CD4-positive, alpha-beta T cell treated with Interleukin-1 beta for 1 hour (primary cell): ENCODE measurements around the gene KCTD3.

Source experiments
- DNase-seq, 2 donors: peaks; one replicate each; pipeline ENCODE4 v3.0.0-alpha.2; 2020 to 2022

The KCTD3 gene

DNA sequence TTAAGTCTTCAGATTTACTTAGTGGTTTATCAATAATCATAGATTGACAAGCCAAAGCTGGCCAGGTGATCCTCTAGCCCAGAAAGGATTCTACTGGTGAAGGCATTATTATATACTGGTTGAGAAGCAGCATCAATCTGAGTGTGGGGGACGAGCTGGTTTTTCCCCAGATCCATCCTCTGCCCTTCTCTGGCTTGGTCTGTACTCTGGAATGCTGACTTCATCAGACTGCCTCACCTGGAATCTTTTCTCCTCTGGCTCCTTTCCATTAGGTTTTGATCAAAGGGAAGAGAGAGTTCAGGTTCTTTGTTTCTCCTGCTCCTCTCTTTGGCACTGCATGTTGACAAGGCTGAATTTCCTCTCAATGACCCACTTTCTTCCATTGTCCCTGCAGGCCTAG is 93.9 kb downstream of the KCTD3 start:
- no peak for DNase-seq

GRCh38 chr1:215665215-215665614 is 98.1 kb downstream of the KCTD3 start:
- no peak for DNase-seq

GRCh38 chr1:215667761-215668160 is 100.7 kb downstream of the KCTD3 start:
- DNase-seq: no peak

DNA sequence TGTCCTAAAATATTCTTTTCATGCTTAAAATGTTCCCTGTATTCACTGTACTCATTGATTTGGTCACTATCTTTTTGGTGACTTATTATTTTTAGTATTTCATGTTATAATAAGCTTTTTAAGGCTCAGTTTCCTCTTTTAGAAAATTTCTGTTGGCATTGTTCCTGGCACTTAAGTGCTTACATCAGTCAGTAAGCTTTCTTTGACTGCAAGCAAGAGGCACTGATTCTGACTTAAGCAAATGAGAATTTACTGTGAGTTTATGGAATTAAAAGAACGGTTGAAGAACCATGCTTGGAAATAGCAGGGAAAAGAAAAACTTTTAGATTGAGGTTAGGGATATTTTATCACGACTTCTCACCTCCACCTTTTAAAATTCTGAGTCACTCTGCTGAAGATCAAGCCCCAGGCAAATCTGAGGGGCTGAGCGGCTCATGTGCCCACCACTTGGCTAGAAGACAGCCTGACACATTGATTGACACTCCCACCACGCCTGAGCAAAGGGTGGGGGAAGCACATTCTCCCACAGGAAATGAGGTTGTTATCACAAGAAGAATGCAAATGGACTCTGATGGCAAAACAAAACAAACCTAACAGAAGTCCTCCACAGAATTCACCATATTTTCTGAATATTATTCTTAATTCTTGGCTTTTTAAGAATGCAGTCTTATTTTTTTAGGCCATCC is 102.8 kb downstream of the KCTD3 start:
- DNase-seq: no peak
